Calu3 (cell line): ENCODE measurements around the gene PDXDC1. TPM values are rescaled to one million over a fixed set of nuclear protein-coding genes. Genes with fewer than 3 reads are reported as not detected.
A peak's percentile ranks its signal among the peaks of the same experiment; 100 is the strongest.

Experiments used
- BruUV-seq: library from RNA; stranded (reverse); fragments of 400-500 nt; replicated peaks from 2 replicates; lab custom pipeline; 2021; lab: Mats Ljungman, UMichigan
- CTCF ChIA-PET: fragments of 300-600 bp; sonication (Branson Sonifier 250); formaldehyde crosslinking; loops from one replicate; lab custom pipeline; 2022; ENCODE audit warnings: antibody characterized with exemption; lab: Charles Lee
- DNase-seq: peaks from one replicate; pipeline ENCODE4 v3.0.0; 2022
- H3K27ac Mint-ChIP-seq: one replicate; pipeline ENCODE4 v1.8.0; 2022; ENCODE audit warnings: mixed read lengths; ENCODE audit not compliant: unreplicated experiment
- H3K27me3 Mint-ChIP-seq: one replicate; pipeline ENCODE4 v1.8.0; 2022; ENCODE audit warnings: mixed read lengths; ENCODE audit not compliant: unreplicated experiment
- H3K36me3 Mint-ChIP-seq: one replicate; pipeline ENCODE4 v1.8.0; 2022; ENCODE audit warnings: mild to moderate bottlenecking, moderate library complexity, mixed read lengths; ENCODE audit not compliant: insufficient read depth, unreplicated experiment
- H3K4me1 Mint-ChIP-seq: one replicate; pipeline ENCODE4 v1.8.0; 2022; ENCODE audit warnings: mild to moderate bottlenecking, low read depth, mixed read lengths; ENCODE audit not compliant: unreplicated experiment
- H3K4me3 Mint-ChIP-seq: one replicate; pipeline ENCODE4 v1.8.0; 2022; ENCODE audit warnings: mild to moderate bottlenecking, low read depth, moderate library complexity, mixed read lengths; ENCODE audit not compliant: unreplicated experiment
- H3K9me3 Mint-ChIP-seq: one replicate; pipeline ENCODE4 v1.8.0; 2022; ENCODE audit warnings: low read depth, mixed read lengths; ENCODE audit not compliant: unreplicated experiment
- intact Hi-C: fragments of 100-400 bp; cut with micrococcal nuclease; formaldehyde crosslinking; loops from one replicate; pipeline ENCODE4 v1.10.0; 2022; ENCODE audit not compliant: unreplicated experiment
- total RNA-seq: library from RNA; stranded (reverse); gene quantifications from 2 replicates; pipeline ENCODE4 v1.2.3, GENCODE V29; 2022
- TF ChIP-seq, protein P1 (sequence below): fragments of 200-600 bp; IDR thresholded peaks from one replicate; pipeline ENCODE4 v1.8.0; 2022; ENCODE audit warnings: antibody characterized with exemption; ENCODE audit not compliant: unreplicated experiment

The PDXDC1 gene
- total RNA-seq, 1 experiment from 2014 or later: 171 TPM

DNA sequence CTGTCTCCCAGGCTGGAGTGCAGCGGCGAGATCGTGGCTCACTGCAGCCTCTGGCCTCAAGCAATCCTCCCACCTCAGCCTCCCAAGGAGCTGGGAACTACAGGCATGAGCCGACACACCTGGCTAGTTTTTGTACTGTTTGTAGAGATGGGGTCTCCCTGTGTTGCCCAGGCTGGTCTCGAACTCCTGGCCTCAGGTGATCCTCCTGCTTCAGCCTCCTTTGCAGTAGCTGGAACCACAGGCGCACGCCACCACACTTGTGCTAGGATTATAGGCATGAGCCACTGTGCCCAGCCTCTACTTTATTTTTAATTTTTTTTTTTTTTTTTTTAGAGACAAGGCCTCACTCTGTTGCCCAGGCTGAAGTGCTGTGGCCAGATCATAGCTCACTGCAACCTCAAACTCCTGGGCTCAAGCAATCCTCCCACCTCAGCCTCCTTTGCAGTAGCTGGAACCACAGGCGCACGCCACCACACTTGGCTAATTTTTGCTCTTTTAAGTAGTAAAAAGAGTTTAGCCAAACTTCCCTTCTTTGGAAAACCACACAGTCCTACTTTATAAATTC is 76.6 kb downstream of the PDXDC1 start:
- Mint-ChIP-seq H3K4me1 (peaks cover 16% of the 10 kb centered on the region), H3K4me3 (no peak overlapping the region), H3K27me3 (no peaks in the 10 kb centered on the region), H3K27ac (no peak overlapping the region), H3K36me3 (peaks cover 32% of the 10 kb centered on the region), H3K9me3 (no peaks in the 10 kb centered on the region)
- no peak for DNase-seq
- TF ChIP-seq, protein P1, sequence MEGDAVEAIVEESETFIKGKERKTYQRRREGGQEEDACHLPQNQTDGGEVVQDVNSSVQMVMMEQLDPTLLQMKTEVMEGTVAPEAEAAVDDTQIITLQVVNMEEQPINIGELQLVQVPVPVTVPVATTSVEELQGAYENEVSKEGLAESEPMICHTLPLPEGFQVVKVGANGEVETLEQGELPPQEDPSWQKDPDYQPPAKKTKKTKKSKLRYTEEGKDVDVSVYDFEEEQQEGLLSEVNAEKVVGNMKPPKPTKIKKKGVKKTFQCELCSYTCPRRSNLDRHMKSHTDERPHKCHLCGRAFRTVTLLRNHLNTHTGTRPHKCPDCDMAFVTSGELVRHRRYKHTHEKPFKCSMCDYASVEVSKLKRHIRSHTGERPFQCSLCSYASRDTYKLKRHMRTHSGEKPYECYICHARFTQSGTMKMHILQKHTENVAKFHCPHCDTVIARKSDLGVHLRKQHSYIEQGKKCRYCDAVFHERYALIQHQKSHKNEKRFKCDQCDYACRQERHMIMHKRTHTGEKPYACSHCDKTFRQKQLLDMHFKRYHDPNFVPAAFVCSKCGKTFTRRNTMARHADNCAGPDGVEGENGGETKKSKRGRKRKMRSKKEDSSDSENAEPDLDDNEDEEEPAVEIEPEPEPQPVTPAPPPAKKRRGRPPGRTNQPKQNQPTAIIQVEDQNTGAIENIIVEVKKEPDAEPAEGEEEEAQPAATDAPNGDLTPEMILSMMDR: no peak
- intact Hi-C loops: no loop called here
- no TSS peak for BruUV-seq
- CTCF ChIA-PET: no interaction called here

- no peaks in the 10 kb centered on the region for H3K27me3 Mint-ChIP-seq
- BruUV-seq: no TSS peak
- intact Hi-C loops: no loop called here
- H3K36me3 Mint-ChIP-seq: peaks cover 21% of the 10 kb centered on the region
- CTCF ChIA-PET: no interaction called here
- TF ChIP-seq, protein P1: no peak
- peaks cover 25% of the 10 kb centered on the region for H3K4me1 Mint-ChIP-seq
- no peak for DNase-seq
- no peak overlapping the region for H3K27ac Mint-ChIP-seq
- H3K9me3 Mint-ChIP-seq: no peaks in the 10 kb centered on the region
- no peak overlapping the region for H3K4me3 Mint-ChIP-seq
These were observed 78.1 kb downstream of the PDXDC1 start for GRCh38 chr16:15052747-15053476.

DNA sequence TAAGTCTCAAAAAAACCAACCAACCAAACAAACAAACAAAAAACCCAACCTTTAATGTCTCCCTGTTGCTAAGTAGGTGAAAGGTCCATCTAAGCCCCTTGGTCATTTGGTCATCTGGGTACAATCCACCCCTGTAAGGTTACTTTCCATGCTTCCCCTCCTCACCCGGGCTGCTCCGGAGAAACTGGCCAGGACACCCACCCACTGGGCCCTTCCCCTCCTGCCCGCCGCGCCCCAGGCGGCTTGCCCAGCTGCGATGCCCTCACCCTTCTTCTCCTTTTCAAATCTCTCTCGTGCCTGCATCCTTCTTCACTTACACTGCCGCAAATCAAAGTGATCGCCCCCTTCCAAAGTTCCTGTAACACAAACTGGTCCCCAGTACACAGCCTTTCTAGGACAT is 79.1 kb downstream of the PDXDC1 start:
- no peak for DNase-seq
- Mint-ChIP-seq H3K27me3 (no peaks in the 10 kb centered on the region), H3K4me3 (peak overlapping the region; percentile 76), H3K9me3 (no peaks in the 10 kb centered on the region), H3K4me1 (peaks cover 25% of the 10 kb centered on the region), H3K36me3 (peaks cover 23% of the 10 kb centered on the region), H3K27ac (no peak overlapping the region)
- CTCF ChIA-PET: no interaction called here
- TF ChIP-seq, protein P1: no peak
- BruUV-seq: no TSS peak
- intact Hi-C loops: no loop called here

- H3K27ac Mint-ChIP-seq: peak overlapping the region; percentile 50
- CTCF ChIA-PET: no interaction called here
These were observed 79.7 kb downstream of the PDXDC1 start for GRCh38 chr16:15054357-15055140.

More at GRCh38 chr16:15054357-15055140, 79.7 kb downstream of the PDXDC1 start:
- H3K27me3 Mint-ChIP-seq: no peaks in the 10 kb centered on the region
- TF ChIP-seq, protein P1: no peak
- intact Hi-C loops: no loop called here
- H3K36me3 Mint-ChIP-seq: peaks cover 24% of the 10 kb centered on the region
- no peak for DNase-seq
- H3K4me3 Mint-ChIP-seq: peak overlapping the region; percentile 76
- peaks cover 25% of the 10 kb centered on the region for H3K4me1 Mint-ChIP-seq
- H3K9me3 Mint-ChIP-seq: no peaks in the 10 kb centered on the region
- BruUV-seq: TSS peak; percentile 29
